ENCODE results near the gene BPTF.
"Not testable (repeated sequence)": the region's sequence is repeated elsewhere in the genome, so short reads cannot be mapped to it uniquely, and the experiment has no call there.

The BPTF gene

GRCh38 chr17:67947325-67947813, 122.1 kb downstream of the BPTF start:
- no peaks in the 10 kb centered on the region for H3K9me3 Mint-ChIP-seq
- H3K4me3 Mint-ChIP-seq = no peak overlapping the region
- no peaks in the 10 kb centered on the region for H3K27me3 Mint-ChIP-seq (ENCODE audit: low read depth)
- peaks cover 1% of the 10 kb centered on the region for H3K4me1 Mint-ChIP-seq (ENCODE audit: low read depth)
- H3K27ac Mint-ChIP-seq = no peak overlapping the region
- peaks cover 45% of the 10 kb centered on the region for H3K36me3 Mint-ChIP-seq (ENCODE audit: low read depth)

- H3K4me3 Mint-ChIP-seq = no peak overlapping the region
- peaks cover 1% of the 10 kb centered on the region for H3K4me1 Mint-ChIP-seq (ENCODE audit: low read depth)
- no peaks in the 10 kb centered on the region for H3K9me3 Mint-ChIP-seq
- peaks cover 28% of the 10 kb centered on the region for H3K36me3 Mint-ChIP-seq (ENCODE audit: low read depth)
- H3K27me3 Mint-ChIP-seq (ENCODE audit: low read depth) = no peaks in the 10 kb centered on the region
- no peak overlapping the region for H3K27ac Mint-ChIP-seq
Observed at GRCh38 chr17:67950945-67951344, 125.6 kb downstream of the BPTF start.

GRCh38 chr17:67959510-67959909, 134.2 kb downstream of the BPTF start:
- Mint-ChIP-seq H3K4me1 (ENCODE audit: low read depth) (peaks cover 9% of the 10 kb centered on the region), H3K4me3 (no peak overlapping the region), H3K27ac (peak overlapping the region; percentile 46), H3K9me3 (no peaks in the 10 kb centered on the region), H3K36me3 (ENCODE audit: low read depth) (peaks cover 28% of the 10 kb centered on the region), H3K27me3 (ENCODE audit: low read depth) (no peaks in the 10 kb centered on the region)

- H3K36me3 Mint-ChIP-seq (ENCODE audit: low read depth) = peaks cover 29% of the 10 kb centered on the region
- H3K27me3 Mint-ChIP-seq (ENCODE audit: low read depth); H3K9me3 Mint-ChIP-seq; H3K4me3 Mint-ChIP-seq; H3K4me1 Mint-ChIP-seq (ENCODE audit: low read depth); H3K27ac Mint-ChIP-seq: not testable (repeated sequence)
Observed at GRCh38 chr17:67960276-67960675, 135.0 kb downstream of the BPTF start.

- H3K9me3 Mint-ChIP-seq; H3K27ac Mint-ChIP-seq; H3K4me3 Mint-ChIP-seq; H3K27me3 Mint-ChIP-seq (ENCODE audit: low read depth); H3K4me1 Mint-ChIP-seq (ENCODE audit: low read depth): not testable (repeated sequence)
- H3K36me3 Mint-ChIP-seq (ENCODE audit: low read depth) = peaks cover 34% of the 10 kb centered on the region
Observed at GRCh38 chr17:67962156-67962555, 136.9 kb downstream of the BPTF start.

GRCh38 chr17:67963145-67963572, 137.9 kb downstream of the BPTF start:
- H3K36me3 Mint-ChIP-seq (ENCODE audit: low read depth) = peaks cover 29% of the 10 kb centered on the region

GRCh38 chr17:67970783-67971182, 145.5 kb downstream of the BPTF start:
- H3K9me3 Mint-ChIP-seq = no peaks in the 10 kb centered on the region
- no peak overlapping the region for H3K27ac Mint-ChIP-seq
- H3K36me3 Mint-ChIP-seq (ENCODE audit: low read depth) = peaks cover 8% of the 10 kb centered on the region
- no peaks in the 10 kb centered on the region for H3K4me1 Mint-ChIP-seq (ENCODE audit: low read depth)
- H3K27me3 Mint-ChIP-seq (ENCODE audit: low read depth) = no peaks in the 10 kb centered on the region
- no peak overlapping the region for H3K4me3 Mint-ChIP-seq

More at GRCh38 chr17:67963145-67963572, 137.9 kb downstream of the BPTF start:
- not testable (repeated sequence) for H3K4me3 Mint-ChIP-seq; H3K4me1 Mint-ChIP-seq (ENCODE audit: low read depth); H3K9me3 Mint-ChIP-seq; H3K27me3 Mint-ChIP-seq (ENCODE audit: low read depth)
- peak overlapping the region; percentile 64 for H3K27ac Mint-ChIP-seq

- no peaks in the 10 kb centered on the region for H3K9me3 Mint-ChIP-seq
- no peaks in the 10 kb centered on the region for H3K4me1 Mint-ChIP-seq (ENCODE audit: low read depth)
- peaks cover 8% of the 10 kb centered on the region for H3K36me3 Mint-ChIP-seq (ENCODE audit: low read depth)
- H3K27ac Mint-ChIP-seq = no peak overlapping the region
- H3K27me3 Mint-ChIP-seq (ENCODE audit: low read depth) = no peaks in the 10 kb centered on the region
- no peak overlapping the region for H3K4me3 Mint-ChIP-seq
Observed at GRCh38 chr17:67974185-67974584, 148.9 kb downstream of the BPTF start.

- Mint-ChIP-seq H3K27me3 (ENCODE audit: low read depth) (no peaks in the 10 kb centered on the region), H3K9me3 (no peaks in the 10 kb centered on the region), H3K4me1 (ENCODE audit: low read depth) (no peaks in the 10 kb centered on the region), H3K4me3 (no peak overlapping the region), H3K27ac (no peak overlapping the region), H3K36me3 (ENCODE audit: low read depth) (peaks cover 8% of the 10 kb centered on the region)
Observed at GRCh38 chr17:67974598-67975066, 149.3 kb downstream of the BPTF start.

GRCh38 chr17:67976306-67976705, 151.0 kb downstream of the BPTF start:
- not testable (repeated sequence) for H3K27ac Mint-ChIP-seq; H3K4me3 Mint-ChIP-seq; H3K36me3 Mint-ChIP-seq (ENCODE audit: low read depth); H3K27me3 Mint-ChIP-seq (ENCODE audit: low read depth); H3K4me1 Mint-ChIP-seq (ENCODE audit: low read depth); H3K9me3 Mint-ChIP-seq

- Mint-ChIP-seq H3K36me3 (ENCODE audit: low read depth) (peaks cover 10% of the 10 kb centered on the region), H3K27ac (no peak overlapping the region), H3K9me3 (no peaks in the 10 kb centered on the region), H3K27me3 (ENCODE audit: low read depth) (no peaks in the 10 kb centered on the region), H3K4me1 (ENCODE audit: low read depth) (no peaks in the 10 kb centered on the region), H3K4me3 (no peak overlapping the region)
Observed at GRCh38 chr17:67980456-67980855, 155.2 kb downstream of the BPTF start.

- H3K27me3 Mint-ChIP-seq (ENCODE audit: low read depth); H3K36me3 Mint-ChIP-seq (ENCODE audit: low read depth); H3K4me1 Mint-ChIP-seq (ENCODE audit: low read depth); H3K9me3 Mint-ChIP-seq; H3K27ac Mint-ChIP-seq; H3K4me3 Mint-ChIP-seq: not testable (repeated sequence)
Observed at GRCh38 chr17:67980883-67981282, 155.6 kb downstream of the BPTF start.

GRCh38 chr17:67982034-67982640, 156.8 kb downstream of the BPTF start:
- peaks cover 4% of the 10 kb centered on the region for H3K36me3 Mint-ChIP-seq (ENCODE audit: low read depth)
- no peaks in the 10 kb centered on the region for H3K27me3 Mint-ChIP-seq (ENCODE audit: low read depth)
- H3K4me1 Mint-ChIP-seq (ENCODE audit: low read depth) = no peaks in the 10 kb centered on the region
- H3K27ac Mint-ChIP-seq = no peak overlapping the region
- no peaks in the 10 kb centered on the region for H3K9me3 Mint-ChIP-seq
- H3K4me3 Mint-ChIP-seq = no peak overlapping the region

- Mint-ChIP-seq H3K9me3 (no peaks in the 10 kb centered on the region), H3K27ac (no peak overlapping the region)
Observed at GRCh38 chr17:67982686-67983382, 157.5 kb downstream of the BPTF start.

GRCh38 chr17:67983383-67983688, 158.0 kb downstream of the BPTF start:
- H3K27ac Mint-ChIP-seq = no peak overlapping the region
- H3K36me3 Mint-ChIP-seq (ENCODE audit: low read depth) = peaks cover 4% of the 10 kb centered on the region
- no peaks in the 10 kb centered on the region for H3K27me3 Mint-ChIP-seq (ENCODE audit: low read depth)
- no peaks in the 10 kb centered on the region for H3K9me3 Mint-ChIP-seq
- no peaks in the 10 kb centered on the region for H3K4me1 Mint-ChIP-seq (ENCODE audit: low read depth)
- no peak overlapping the region for H3K4me3 Mint-ChIP-seq

More at GRCh38 chr17:67982686-67983382, 157.5 kb downstream of the BPTF start:
- no peaks in the 10 kb centered on the region for H3K4me1 Mint-ChIP-seq (ENCODE audit: low read depth)
- H3K36me3 Mint-ChIP-seq (ENCODE audit: low read depth) = peaks cover 4% of the 10 kb centered on the region
- no peak overlapping the region for H3K4me3 Mint-ChIP-seq
- H3K27me3 Mint-ChIP-seq (ENCODE audit: low read depth) = no peaks in the 10 kb centered on the region
